A673 (cell line): Measurements from ENCODE around the gene HMCN2. TPM values are rescaled to one million over a fixed set of nuclear protein-coding genes. Genes with fewer than 3 reads are reported as not detected.

Experiments
- BruUV-seq: library from RNA; stranded (reverse); fragments of 400-500 nt; replicated peaks from 2 replicates; lab custom pipeline; 2021; lab: Mats Ljungman, UMichigan
- CTCF ChIA-PET: fragments of 300-600 bp; sonication (Branson Sonifier 250); formaldehyde crosslinking; loops from one replicate; lab custom pipeline; 2022; ENCODE audit warnings: antibody characterized with exemption; lab: Charles Lee
- POLR2A ChIA-PET: fragments of 300-600 bp; sonication (Branson Sonifier 250); formaldehyde crosslinking; loops from one replicate; lab custom pipeline; 2022; ENCODE audit warnings: antibody characterized with exemption; ENCODE audit not compliant: low non-redundant PET; lab: Charles Lee
- DNase-seq: peaks from one replicate; pipeline ENCODE4 v3.0.0-alpha.2; 2015; ENCODE audit warnings: low spot score
- H3K27ac ChIP-seq: fragments of 200-600 bp; sonication (generic); 2 replicates; pipeline ENCODE4 v1.5.1; 2016; ENCODE audit warnings: mixed run types, low read depth, mild to moderate bottlenecking, mixed read lengths, antibody characterized with exemption, low read length; ENCODE audit not compliant: poor library complexity, severe bottlenecking
- H3K27me3 ChIP-seq: fragments of 200-600 bp; sonication (generic); replicated peaks from 2 replicates; pipeline ENCODE4 v1.6.1; 2017; ENCODE audit warnings: mixed run types, low read depth, mild to moderate bottlenecking, mixed read lengths, antibody characterized with exemption, low read length; ENCODE audit not compliant: insufficient read depth, poor library complexity
- H3K36me3 ChIP-seq: fragments of 200-600 bp; sonication (generic); 2 replicates; pipeline ENCODE4 v1.6.1; 2016; ENCODE audit warnings: mixed run types, mild to moderate bottlenecking, mixed read lengths, antibody characterized with exemption, low read length; ENCODE audit not compliant: insufficient read depth, poor library complexity, severe bottlenecking
- H3K4me1 ChIP-seq: fragments of 200-600 bp; sonication (generic); 2 replicates; pipeline ENCODE4 v1.6.1; 2017; ENCODE audit warnings: mixed run types, mild to moderate bottlenecking, mixed read lengths, antibody characterized with exemption, low read length; ENCODE audit not compliant: insufficient read depth, poor library complexity, severe bottlenecking
- H3K4me3 ChIP-seq: fragments of 200-600 bp; sonication (generic); 2 replicates; pipeline ENCODE4 v1.5.1; 2016; ENCODE audit warnings: low read depth, mixed run types, mild to moderate bottlenecking, mixed read lengths, low read length; ENCODE audit not compliant: poor library complexity, severe bottlenecking
- H3K9me3 ChIP-seq: fragments of 200-600 bp; sonication (generic); 2 replicates; pipeline ENCODE4 v1.6.1; 2016; ENCODE audit warnings: mixed run types, low read depth, mild to moderate bottlenecking, mixed read lengths, antibody characterized with exemption, low read length; ENCODE audit not compliant: poor library complexity, severe bottlenecking
- CTCF ChIP-seq: fragments of 300-800, 200-600 bp; sonication (generic); conservative IDR thresholded peaks from 2 replicates; pipeline ENCODE4 v1.5.1; 2017; ENCODE audit warnings: low read depth, mild to moderate bottlenecking, antibody characterized with exemption, low read length, moderate library complexity, mixed read lengths
- EZH2 ChIP-seq: fragments of 200-600 bp; sonication (generic); IDR thresholded peaks from 2 replicates; pipeline ENCODE4 v1.6.1; 2017; ENCODE audit warnings: borderline replicate concordance, low read depth, mild to moderate bottlenecking, mixed read lengths, antibody characterized with exemption, low read length; ENCODE audit not compliant: poor library complexity, severe bottlenecking
- intact Hi-C: fragments of 100-400 bp; cut with micrococcal nuclease; formaldehyde crosslinking; loops from one replicate; pipeline ENCODE4 v1.10.0; 2022; ENCODE audit not compliant: unreplicated experiment
- total RNA-seq: library from RNA; stranded (reverse); gene quantifications from 2 replicates; pipeline ENCODE4 v1.2.3, GENCODE V29; 2021

The HMCN2 gene
- total RNA-seq, 1 experiment from 2014 or later: 0.28 TPM

- ChIA-PET CTCF (no interaction called here), POLR2A (no interaction called here)
- H3K9me3 ChIP-seq: no peaks in the 10 kb centered on the region
- TF ChIP-seq CTCF: no peak
- TF ChIP-seq EZH2: no peak
- H3K36me3 ChIP-seq: no peaks in the 10 kb centered on the region
- BruUV-seq: no TSS peak
- no peak overlapping the region for H3K4me3 ChIP-seq
- no peaks in the 10 kb centered on the region for H3K4me1 ChIP-seq
- H3K27ac ChIP-seq: no peak overlapping the region
- no peak for DNase-seq
- intact Hi-C loops: no loop called here
- H3K27me3 ChIP-seq: no peaks in the 10 kb centered on the region
Observed at GRCh38 chr9:130356877-130357584, 91.5 kb downstream of the HMCN2 start.

GRCh38 chr9:130358928-130359327 lies 93.4 kb downstream of the HMCN2 start:
- TF ChIP-seq EZH2 (no peak), CTCF (no peak)
- BruUV-seq: no TSS peak
- Histone ChIP-seq H3K4me1 (no peaks in the 10 kb centered on the region), H3K9me3 (no peaks in the 10 kb centered on the region), H3K27ac (no peak overlapping the region), H3K27me3 (no peaks in the 10 kb centered on the region), H3K36me3 (no peaks in the 10 kb centered on the region), H3K4me3 (no peak overlapping the region)
- POLR2A ChIA-PET: no interaction called here
- DNase-seq: no peak
- intact Hi-C loops: no loop called here
- CTCF ChIA-PET: no interaction called here

GRCh38 chr9:130359819-130360218 lies 94.3 kb downstream of the HMCN2 start:
- intact Hi-C loops: no loop called here
- no peak for DNase-seq
- H3K9me3 ChIP-seq: no peaks in the 10 kb centered on the region
- TF ChIP-seq EZH2: no peak
- TF ChIP-seq CTCF: no peak
- H3K27me3 ChIP-seq: no peaks in the 10 kb centered on the region
- H3K4me1 ChIP-seq: no peaks in the 10 kb centered on the region
- POLR2A ChIA-PET: no interaction called here
- no TSS peak for BruUV-seq
- no peak overlapping the region for H3K4me3 ChIP-seq
- no peaks in the 10 kb centered on the region for H3K36me3 ChIP-seq
- CTCF ChIA-PET: no interaction called here
- no peak overlapping the region for H3K27ac ChIP-seq
